22Rv1 (cell line): ENCODE data around the gene KBTBD12.
"Not testable (repeated sequence)": the region's sequence is repeated elsewhere in the genome, so short reads cannot be mapped to it uniquely, and the experiment has no call there.

Experiments used
- CTCF ChIP-seq: fragments of 450-650 bp; IDR thresholded peaks from 2 replicates; pipeline ENCODE4 v1.5.1; 2017; ENCODE audit warnings: mild to moderate bottlenecking
- ZFX ChIP-seq: fragments of 450-650 bp; IDR thresholded peaks from 2 replicates; pipeline ENCODE4 v1.6.1; 2017; ENCODE audit warnings: antibody characterized with exemption, borderline replicate concordance

DNA sequence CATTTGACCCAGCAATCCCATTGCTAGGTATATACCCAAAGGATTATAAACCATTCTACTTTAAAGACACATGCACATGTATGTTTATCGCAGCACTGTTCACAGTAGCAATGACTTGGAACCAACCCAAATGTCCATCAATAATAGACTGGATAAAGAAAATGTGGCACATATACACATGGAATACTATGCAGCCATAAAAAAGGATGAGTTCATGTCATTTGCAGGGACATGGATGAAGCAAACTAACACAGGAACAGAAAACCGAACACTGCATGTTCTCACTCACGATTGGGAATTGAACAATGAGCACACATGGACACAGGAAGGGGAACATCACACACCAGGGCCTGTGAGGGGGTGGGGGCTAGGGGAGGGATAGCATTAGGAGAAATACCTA is 8.4 kb upstream of the KBTBD12 start:
- TF ChIP-seq CTCF, ZFX: not testable (repeated sequence)
